K562 (cell line): ENCODE results near the gene RTL5. TPM values are rescaled to one million over a fixed set of nuclear protein-coding genes. Genes with fewer than 3 reads are reported as not detected.

Experiments
- ATAC-seq: fragments of 200-7000 bp; cut with Tn5 transposase; 3 replicates; pipeline ENCODE4 v1.9.1; 2020; ENCODE audit warnings: moderate library complexity
- BruUV-seq: library from RNA; stranded (reverse); fragments of 400-500 nt; replicated peaks from 2 replicates; lab custom pipeline; 2021; lab: Mats Ljungman, UMichigan
- CTCF ChIA-PET: fragments of 300-600 bp; formaldehyde crosslinking; extraction: SDS; loops from one replicate; lab custom pipeline; 2021; ENCODE audit warnings: low intra/inter-chr PET ratio; lab: Yijun Ruan, JAX
- POLR2A ChIA-PET: fragments of 300-600, 350-650 bp; sonication (Branson Sonifier 250); formaldehyde crosslinking; extraction: SDS; loops from one replicate; lab custom pipeline; 2021; ENCODE audit warnings: antibody characterized with exemption, inconsistent platforms; lab: Yijun Ruan, JAX
- DNase-seq, 4 experiments: peaks; one replicate each; pipeline versions ENCODE4 v3.0.0 to v3.0.0-alpha.2; 2011 to 2018; ENCODE audit warnings: low spot score in 3 of 4, mixed read lengths in 3 of 4; ENCODE audit errors: extremely low read depth in 1 of 4
- FAIRE-seq: peaks from 2 replicates; lab custom pipeline; 2011; peaks lifted over from hg19 to GRCh38; lab: Jason Lieb, UNC
- H2AFZ ChIP-seq: 2 replicates; pipeline ENCODE4 v1.6.0; 2011; ENCODE audit warnings: low read depth, low read length, control low read depth, inconsistent platforms
- H3K27ac ChIP-seq: fragments of 200-600 bp; 3 replicates; pipeline ENCODE4 v1.8.0; 2011; ENCODE audit warnings: low read depth, mild to moderate bottlenecking, control low read depth, inconsistent platforms, low read length, moderate library complexity, mixed read lengths; ENCODE audit errors: extremely low read depth
- H3K27me3 ChIP-seq, 2 experiments: fragments of 300-600 bp in 1 of 2; 2 replicates in 1 of 2; 3 replicates in 1 of 2; pipeline versions ENCODE4 v1.6.0 to v1.8.0; 2011; ENCODE audit warnings: inconsistent platforms in 2 of 2, low read length in 2 of 2, mild to moderate bottlenecking in 1 of 2, mixed read lengths in 1 of 2, moderate library complexity in 1 of 2; ENCODE audit not compliant: control insufficient read depth in 2 of 2, insufficient read depth in 2 of 2
- H3K36me3 ChIP-seq: fragments of 300-600 bp; 3 replicates; pipeline ENCODE4 v1.8.0; 2011; ENCODE audit warnings: mild to moderate bottlenecking, low read length, inconsistent platforms; ENCODE audit not compliant: control insufficient read depth, insufficient read depth
- H3K4me1 ChIP-seq, 2 experiments: fragments of 200-600 bp in 1 of 2; replicated peaks in 1 of 2; 2 replicates in 1 of 2; 3 replicates in 1 of 2; pipeline versions ENCODE4 v1.5.1 to v1.8.0; 2011; ENCODE audit warnings: inconsistent platforms in 2 of 2, low read length in 2 of 2, mild to moderate bottlenecking in 1 of 2, mixed read lengths in 1 of 2, moderate library complexity in 1 of 2; ENCODE audit not compliant: control insufficient read depth in 2 of 2, insufficient read depth in 2 of 2
- H3K4me2 ChIP-seq: 2 replicates; pipeline ENCODE4 v1.6.1; 2011; ENCODE audit warnings: low read length, control low read depth, inconsistent platforms, mixed read lengths; ENCODE audit not compliant: insufficient read depth
- H3K4me3 ChIP-seq: fragments of 200-600 bp; sonication (generic), shearing (Covaris generic); 2 replicates; pipeline ENCODE4 v1.5.1; 2016; ENCODE audit warnings: control low read depth, inconsistent platforms
- H3K79me2 ChIP-seq: fragments of 200-600 bp; 3 replicates; pipeline ENCODE4 v1.8.0; 2011; ENCODE audit warnings: low read length, inconsistent platforms; ENCODE audit not compliant: control insufficient read depth, insufficient read depth
- H3K9ac ChIP-seq, 2 experiments: 2 replicates each; pipeline versions ENCODE4 v1.6.0 to v1.6.1; 2011; ENCODE audit warnings: low read depth in 2 of 2, low read length in 2 of 2, control low read depth in 1 of 2, inconsistent platforms in 1 of 2, mild to moderate bottlenecking in 1 of 2, mixed read lengths in 1 of 2; ENCODE audit not compliant: insufficient read depth in 1 of 2
- H3K9me1 ChIP-seq: one replicate; pipeline ENCODE4 v1.6.0; 2011; ENCODE audit warnings: inconsistent platforms, mild to moderate bottlenecking, low read length, moderate library complexity; ENCODE audit not compliant: control insufficient read depth, insufficient read depth
- H3K9me3 ChIP-seq: replicated peaks from 2 replicates; pipeline ENCODE4 v1.5.1; 2011; ENCODE audit warnings: low read depth, low read length, inconsistent platforms; ENCODE audit not compliant: control insufficient read depth, insufficient read depth
- H4K20me1 ChIP-seq: replicated peaks from 2 replicates; pipeline ENCODE4 v1.6.1; 2011; ENCODE audit warnings: low read length, inconsistent platforms, mixed read lengths; ENCODE audit not compliant: control insufficient read depth, insufficient read depth
- CBX1 ChIP-seq: sonication (generic); IDR thresholded peaks from 2 replicates; pipeline ENCODE4 v1.6.1; 2016; ENCODE audit warnings: antibody characterized with exemption, low read depth, mild to moderate bottlenecking
- RFX7 ChIP-seq: fragments of 250-450 bp; sonication (Bioruptor Pico); IDR thresholded peaks from 2 replicates; pipeline ENCODE4 v1.5.1; 2021; ENCODE audit warnings: mild to moderate bottlenecking
- TBL1XR1 ChIP-seq, 2 experiments: IDR thresholded peaks; 2 replicates each; pipeline ENCODE4 v1.6.1; 2012; ENCODE audit warnings: improper control_type of control experiment in 2 of 2, low read length in 2 of 2, mild to moderate bottlenecking in 1 of 2
- ZBTB11 ChIP-seq, 3 experiments: fragments of 200-800 bp in 1 of 3; fragments of 250-450 bp in 1 of 3; fragments of 450-650 bp in 1 of 3; sonication (Bioruptor Pico) in 1 of 3; sonication (Bioruptor generic) in 1 of 3; formaldehyde crosslinking in 1 of 3; IDR thresholded peaks; 2 replicates each; pipeline versions ENCODE4 v1.6.1 to v1.8.0; 2016 to 2022; ENCODE audit warnings: mild to moderate bottlenecking in 2 of 3, missing genetic modification characterization in 2 of 3, missing compliant biosample characterization in 1 of 3, moderate library complexity in 1 of 3
- ZNF274 ChIP-seq: IDR thresholded peaks from 2 replicates; pipeline ENCODE4 v1.6.1; 2011; ENCODE audit warnings: low read depth, mild to moderate bottlenecking, low read length, moderate library complexity, borderline replicate concordance
- ZNF324 ChIP-seq: fragments of 250-450 bp; sonication (Bioruptor Pico); IDR thresholded peaks from 2 replicates; pipeline ENCODE4 v1.4.0; 2020; ENCODE audit warnings: mild to moderate bottlenecking
- ZNF764 ChIP-seq: fragments of 250-450 bp; sonication (Bioruptor Pico); IDR thresholded peaks from 2 replicates; pipeline ENCODE4 v1.4.0; 2020; ENCODE audit warnings: low read depth, mild to moderate bottlenecking, moderate library complexity
- WGBS: fragments of 100-300 bp; shearing (Covaris generic); methylation state at CpG from one replicate; pipeline ENCODE4 v1.1.6; 2016; ENCODE audit warnings: low coverage, mixed read lengths; ENCODE audit not compliant: insufficient coverage; ENCODE audit errors: missing lambda C conversion rate; 5-methylcytosine and 5-hydroxymethylcytosine counted together
- in situ Hi-C: fragments of 300-500 bp; cut with MboI; formaldehyde crosslinking; loops from 4 replicates; pipeline ENCODE4 v1.15.0; 2018; ENCODE audit warnings: inconsistent platforms, mixed read lengths
- intact Hi-C: fragments of 100-400 bp; cut with micrococcal nuclease; formaldehyde crosslinking; loops from 2 replicates; pipeline ENCODE4 v1.14.2; 2022
- polyA plus RNA-seq, 8 experiments: library from polyadenylated mRNA; depleted of rRNA in 4 of 8; stranded (reverse) in 5 of 8; unstranded in 3 of 8; fragments of >200 nt; fragmentation: Nextera tagmentation in 2 of 8; fragmentation: Illumina TruSeq in 1 of 8; extraction: Ambion mirVana in 2 of 8; extraction: Trizol in 1 of 8; gene quantifications; 2 replicates each; pipeline versions ENCODE4 v1.2.1 to v1.2.3, GENCODE V29; 2011 to 2014; ENCODE audit warnings: inconsistent platforms in 1 of 8, missing spikeins in 1 of 8
- total RNA-seq, 7 experiments: library from RNA; depleted of rRNA in 6 of 7; stranded (reverse); fragments of >200 nt in 6 of 7; fragmentation: Illumina TruSeq in 2 of 7; extraction: Trizol in 2 of 7; gene quantifications; 2 replicates each; pipeline versions ENCODE4 v1.2.1 to v1.2.3, GENCODE V29; 2011 to 2021; ENCODE audit warnings: low replicate concordance in 1 of 7
- TF ChIP-seq, protein P1 (sequence below): fragments of 450-650 bp; IDR thresholded peaks from one replicate; pipeline ENCODE4 v1.6.1; 2018; ENCODE audit warnings: mild to moderate bottlenecking, moderate library complexity; ENCODE audit not compliant: partially characterized antibody
- TF ChIP-seq, protein P2 (sequence below): fragments of 450-650 bp; IDR thresholded peaks from 2 replicates; pipeline ENCODE4 v1.6.1; 2016; ENCODE audit warnings: borderline replicate concordance

Gene RTL5
- total and polyA plus RNA-seq, 9 of the 15 experiments (the other 6 are each of a cell fraction or from before 2014, with no cell fraction given): 0.03 TPM; not detected in 8

DNA sequence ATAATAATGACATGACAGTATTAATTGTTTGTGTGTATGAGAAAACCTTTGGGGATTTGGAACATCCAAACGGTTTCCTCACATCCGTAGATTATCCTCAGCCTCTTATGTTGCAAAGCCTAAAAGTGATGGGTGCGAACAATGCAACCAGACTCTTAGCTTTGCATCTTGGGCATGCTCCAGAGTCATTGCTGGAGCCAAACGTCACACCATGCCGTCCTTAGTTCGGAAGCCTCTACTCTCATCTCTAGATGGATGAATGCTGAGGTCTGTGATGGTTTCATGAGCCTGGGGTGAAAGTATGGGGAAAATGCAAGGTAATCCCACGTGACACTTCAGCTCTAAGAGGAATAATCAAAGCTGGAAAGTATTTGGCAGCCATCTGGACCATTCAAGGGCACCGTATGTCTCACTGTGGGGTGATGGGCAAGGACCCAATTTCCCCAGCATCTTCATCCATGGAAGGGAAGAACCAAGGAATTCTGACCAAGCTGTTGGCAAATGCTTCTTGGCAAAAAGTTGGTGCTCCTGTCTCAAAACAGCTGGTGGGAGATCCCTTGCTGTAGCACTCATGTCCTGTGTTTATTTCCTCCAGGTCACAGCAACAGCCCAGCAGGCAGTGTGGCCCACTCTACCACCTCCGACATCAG is 6.3 kb upstream of the RTL5 start:
- Histone ChIP-seq H3K79me2 (no peaks in the 10 kb centered on the region), H3K4me1 (no peaks in the 10 kb centered on the region), H2AFZ (no peak overlapping the region), H3K4me2 (no peak overlapping the region), H3K9me3 (no peaks in the 10 kb centered on the region), H4K20me1 (no peaks in the 10 kb centered on the region), H3K27ac (no peak overlapping the region), H3K36me3 (no peaks in the 10 kb centered on the region), H3K9me1 (no peaks in the 10 kb centered on the region), H3K27me3 (peaks cover 3 to 51% of the 10 kb centered on the region in 2 experiments; a peak in 3 of 5 replicates), H3K4me3 (no peak overlapping the region), H3K9ac (no peak overlapping the region)
- intact Hi-C loops: no loop called here
- FAIRE-seq: no peak
- ChIA-PET CTCF (no interaction called here), POLR2A (interaction anchor here (1.3 kb wide), 1 partner anchor 12 kb away, joined by 3 read pairs; no protein-coding TSS in a partner anchor)
- no peak for ATAC-seq
- whole genome bisulfite sequencing: 1% methylated on average over 9 of the region's 9 CpGs
- no peak for DNase-seq
- BruUV-seq: no TSS peak
- TF ChIP-seq CBX1 (no peak), ZNF274 (no peak), RFX7 (CRISPR knock-in tag) (no peak), TBL1XR1 (IDR thresholded peaks at IDR 0.05; ENCODE audit: low read length in 2 of 2) (no peak), ZNF764 (CRISPR knock-in tag) (no peak), ZBTB11 (CRISPR knock-in tag; IDR thresholded peaks at IDR 0.05) (no peak), ZNF324 (CRISPR knock-in tag) (no peak)
- TF ChIP-seq, protein P1, sequence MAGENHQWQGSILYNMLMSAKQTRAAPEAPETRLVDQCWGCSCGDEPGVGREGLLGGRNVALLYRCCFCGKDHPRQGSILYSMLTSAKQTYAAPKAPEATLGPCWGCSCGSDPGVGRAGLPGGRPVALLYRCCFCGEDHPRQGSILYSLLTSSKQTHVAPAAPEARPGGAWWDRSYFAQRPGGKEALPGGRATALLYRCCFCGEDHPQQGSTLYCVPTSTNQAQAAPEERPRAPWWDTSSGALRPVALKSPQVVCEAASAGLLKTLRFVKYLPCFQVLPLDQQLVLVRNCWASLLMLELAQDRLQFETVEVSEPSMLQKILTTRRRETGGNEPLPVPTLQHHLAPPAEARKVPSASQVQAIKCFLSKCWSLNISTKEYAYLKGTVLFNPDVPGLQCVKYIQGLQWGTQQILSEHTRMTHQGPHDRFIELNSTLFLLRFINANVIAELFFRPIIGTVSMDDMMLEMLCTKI: no peak
- TF ChIP-seq, protein P2, sequence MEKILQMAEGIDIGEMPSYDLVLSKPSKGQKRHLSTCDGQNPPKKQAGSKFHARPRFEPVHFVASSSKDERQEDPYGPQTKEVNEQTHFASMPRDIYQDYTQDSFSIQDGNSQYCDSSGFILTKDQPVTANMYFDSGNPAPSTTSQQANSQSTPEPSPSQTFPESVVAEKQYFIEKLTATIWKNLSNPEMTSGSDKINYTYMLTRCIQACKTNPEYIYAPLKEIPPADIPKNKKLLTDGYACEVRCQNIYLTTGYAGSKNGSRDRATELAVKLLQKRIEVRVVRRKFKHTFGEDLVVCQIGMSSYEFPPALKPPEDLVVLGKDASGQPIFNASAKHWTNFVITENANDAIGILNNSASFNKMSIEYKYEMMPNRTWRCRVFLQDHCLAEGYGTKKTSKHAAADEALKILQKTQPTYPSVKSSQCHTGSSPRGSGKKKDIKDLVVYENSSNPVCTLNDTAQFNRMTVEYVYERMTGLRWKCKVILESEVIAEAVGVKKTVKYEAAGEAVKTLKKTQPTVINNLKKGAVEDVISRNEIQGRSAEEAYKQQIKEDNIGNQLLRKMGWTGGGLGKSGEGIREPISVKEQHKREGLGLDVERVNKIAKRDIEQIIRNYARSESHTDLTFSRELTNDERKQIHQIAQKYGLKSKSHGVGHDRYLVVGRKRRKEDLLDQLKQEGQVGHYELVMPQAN: no peak
- in situ Hi-C loops: no loop called here
